Activated T-helper 2 cell treated with anti-CD3 and anti-CD28 coated beads, Interferon-gamma antibody, Interleukin-2, Interleukin-4, amounts not matched to agents 10 μg/mL and 5 μg/mL and 100 μg/mL, durations not matched to agents 14 hours and 24 hours and 36 hours (primary cell): ENCODE results near the gene RASA1. TPM values are rescaled to one million over a fixed set of nuclear protein-coding genes. Genes with fewer than 3 reads are reported as not detected.
"Not testable (repeated sequence)": the region's sequence is repeated elsewhere in the genome, so short reads cannot be mapped to it uniquely, and the experiment has no call there.

Experiments used
- DNase-seq: peaks from one replicate; pipeline ENCODE4 v3.0.0; 2021; ENCODE audit warnings: low spot score
- H3K27ac Mint-ChIP-seq: one replicate; pipeline ENCODE4 v1.8.0; 2021; ENCODE audit warnings: mixed read lengths
- H3K27me3 Mint-ChIP-seq: one replicate; pipeline ENCODE4 v1.8.0; 2021; ENCODE audit warnings: low read depth, mixed read lengths
- H3K36me3 Mint-ChIP-seq: one replicate; pipeline ENCODE4 v1.8.0; 2021; ENCODE audit warnings: low read depth, mixed read lengths
- H3K4me1 Mint-ChIP-seq: one replicate; pipeline ENCODE4 v1.8.0; 2021; ENCODE audit warnings: low read depth, mixed read lengths
- H3K4me3 Mint-ChIP-seq: one replicate; pipeline ENCODE4 v1.8.0; 2021; ENCODE audit warnings: low read depth, mild to moderate bottlenecking, moderate library complexity, mixed read lengths
- H3K9me3 Mint-ChIP-seq: one replicate; pipeline ENCODE4 v1.8.0; 2021; ENCODE audit warnings: mixed read lengths
- intact Hi-C: fragments of 100-400 bp; cut with micrococcal nuclease; formaldehyde crosslinking; loops from one replicate; pipeline ENCODE4 v1.15.1; 2023
- total RNA-seq: library from RNA; stranded (reverse); gene quantifications from 2 replicates; pipeline ENCODE4 v1.2.3, GENCODE V29; 2022

The RASA1 gene
- total RNA-seq, 1 donor from 2014 or later, result 21.1 TPM

GRCh38 chr5:87300744-87301143 lies 33.1 kb downstream of the RASA1 start:
- Mint-ChIP-seq H3K4me1 (peaks cover 57% of the 10 kb centered on the region), H3K4me3 (no peak overlapping the region), H3K27me3 (no peaks in the 10 kb centered on the region), H3K27ac (no peak overlapping the region), H3K36me3 (peaks cover 69% of the 10 kb centered on the region), H3K9me3 (peaks cover 22% of the 10 kb centered on the region)
- DNase-seq, result no peak
- intact Hi-C loops, result loop anchor here (1.0 to 2.0 kb wide), 3 partner anchors 18 to 40 kb away; no protein-coding TSS in a partner anchor

- Mint-ChIP-seq H3K36me3 (peaks cover 70% of the 10 kb centered on the region), H3K4me3 (no peak overlapping the region), H3K4me1 (peaks cover 47% of the 10 kb centered on the region), H3K9me3 (peaks cover 22% of the 10 kb centered on the region), H3K27me3 (no peaks in the 10 kb centered on the region), H3K27ac (no peak overlapping the region)
- intact Hi-C loops, result no loop called here
- DNase-seq, result no peak
Observed at GRCh38 chr5:87302061-87302460, 34.4 kb downstream of the RASA1 start.

- Mint-ChIP-seq H3K9me3 (peaks cover 21% of the 10 kb centered on the region), H3K4me3 (no peak overlapping the region), H3K27me3 (no peaks in the 10 kb centered on the region), H3K36me3 (peaks cover 72% of the 10 kb centered on the region), H3K27ac (peak overlapping the region; percentile 51), H3K4me1 (peaks cover 39% of the 10 kb centered on the region)
- intact Hi-C loops, result no loop called here
- DNase-seq, result no peak
Observed at GRCh38 chr5:87303324-87303723, 35.6 kb downstream of the RASA1 start.

- H3K27me3 Mint-ChIP-seq, H3K4me3 Mint-ChIP-seq, H3K27ac Mint-ChIP-seq, intact Hi-C loops, DNase-seq: not testable (repeated sequence)
- peaks cover 68% of the 10 kb centered on the region for H3K36me3 Mint-ChIP-seq
- peaks cover 28% of the 10 kb centered on the region for H3K4me1 Mint-ChIP-seq
- H3K9me3 Mint-ChIP-seq, result peaks cover 21% of the 10 kb centered on the region
Observed at GRCh38 chr5:87306090-87306489, 38.4 kb downstream of the RASA1 start.

- Mint-ChIP-seq H3K27me3 (no peaks in the 10 kb centered on the region), H3K36me3 (peaks cover 59% of the 10 kb centered on the region), H3K9me3 (peaks cover 21% of the 10 kb centered on the region), H3K4me3 (no peak overlapping the region), H3K27ac (no peak overlapping the region), H3K4me1 (peaks cover 19% of the 10 kb centered on the region)
- intact Hi-C loops, result no loop called here
- DNase-seq, result no peak
Observed at GRCh38 chr5:87307796-87308423, 40.2 kb downstream of the RASA1 start.

GRCh38 chr5:87311405-87312279 lies 44.0 kb downstream of the RASA1 start:
- H3K27ac Mint-ChIP-seq, result no peak overlapping the region
- no peak overlapping the region for H3K4me3 Mint-ChIP-seq
- H3K9me3 Mint-ChIP-seq, result peaks cover 1% of the 10 kb centered on the region
- peaks cover 29% of the 10 kb centered on the region for H3K4me1 Mint-ChIP-seq
- peaks cover 41% of the 10 kb centered on the region for H3K36me3 Mint-ChIP-seq
- intact Hi-C loops, result no loop called here
- no peaks in the 10 kb centered on the region for H3K27me3 Mint-ChIP-seq
- no peak for DNase-seq

- intact Hi-C loops, result no loop called here
- Mint-ChIP-seq H3K9me3 (peaks cover 10% of the 10 kb centered on the region), H3K4me1 (peaks cover 25% of the 10 kb centered on the region)
Observed at GRCh38 chr5:87313216-87313615, 45.5 kb downstream of the RASA1 start.

GRCh38 chr5:87319469-87319868 lies 51.8 kb downstream of the RASA1 start:
- no peak for DNase-seq
- H3K9me3 Mint-ChIP-seq, result peaks cover 27% of the 10 kb centered on the region
- intact Hi-C loops, result no loop called here
- H3K27ac Mint-ChIP-seq, result no peak overlapping the region
- peaks cover 22% of the 10 kb centered on the region for H3K4me1 Mint-ChIP-seq
- H3K27me3 Mint-ChIP-seq, result no peaks in the 10 kb centered on the region
- H3K36me3 Mint-ChIP-seq, result peaks cover 47% of the 10 kb centered on the region
- no peak overlapping the region for H3K4me3 Mint-ChIP-seq

More at GRCh38 chr5:87313216-87313615, 45.5 kb downstream of the RASA1 start:
- H3K36me3 Mint-ChIP-seq, result peaks cover 39% of the 10 kb centered on the region
- no peak overlapping the region for H3K4me3 Mint-ChIP-seq
- H3K27me3 Mint-ChIP-seq, result no peaks in the 10 kb centered on the region
- no peak overlapping the region for H3K27ac Mint-ChIP-seq
- DNase-seq, result no peak

GRCh38 chr5:87321605-87322004 lies 53.9 kb downstream of the RASA1 start:
- H3K27me3 Mint-ChIP-seq, result no peaks in the 10 kb centered on the region
- no peak overlapping the region for H3K4me3 Mint-ChIP-seq
- peaks cover 27% of the 10 kb centered on the region for H3K4me1 Mint-ChIP-seq
- intact Hi-C loops, result no loop called here
- H3K36me3 Mint-ChIP-seq, result peaks cover 40% of the 10 kb centered on the region
- H3K9me3 Mint-ChIP-seq, result peaks cover 27% of the 10 kb centered on the region
- H3K27ac Mint-ChIP-seq, result no peak overlapping the region
- DNase-seq, result no peak

GRCh38 chr5:87322381-87322780 lies 54.7 kb downstream of the RASA1 start:
- Mint-ChIP-seq H3K9me3 (peaks cover 23% of the 10 kb centered on the region), H3K36me3 (peaks cover 38% of the 10 kb centered on the region), H3K4me1 (peaks cover 26% of the 10 kb centered on the region)

GRCh38 chr5:87327998-87328397 lies 60.3 kb downstream of the RASA1 start:
- Mint-ChIP-seq H3K27me3 (no peaks in the 10 kb centered on the region), H3K9me3 (no peaks in the 10 kb centered on the region), H3K27ac (no peak overlapping the region), H3K4me1 (peaks cover 33% of the 10 kb centered on the region), H3K36me3 (peaks cover 23% of the 10 kb centered on the region), H3K4me3 (no peak overlapping the region)
- no peak for DNase-seq
- intact Hi-C loops, result no loop called here

More at GRCh38 chr5:87322381-87322780, 54.7 kb downstream of the RASA1 start:
- Mint-ChIP-seq H3K4me3 (no peak overlapping the region), H3K27ac (no peak overlapping the region), H3K27me3 (no peaks in the 10 kb centered on the region)
- DNase-seq, result no peak
- intact Hi-C loops, result no loop called here

GRCh38 chr5:87329114-87329513 lies 61.4 kb downstream of the RASA1 start:
- H3K9me3 Mint-ChIP-seq, result no peaks in the 10 kb centered on the region
- DNase-seq, result no peak
- H3K4me1 Mint-ChIP-seq, result peaks cover 26% of the 10 kb centered on the region
- H3K36me3 Mint-ChIP-seq, result peaks cover 33% of the 10 kb centered on the region
- no peak overlapping the region for H3K4me3 Mint-ChIP-seq
- intact Hi-C loops, result no loop called here
- no peaks in the 10 kb centered on the region for H3K27me3 Mint-ChIP-seq
- no peak overlapping the region for H3K27ac Mint-ChIP-seq

GRCh38 chr5:87339986-87340385 lies 72.3 kb downstream of the RASA1 start:
- H3K4me1 Mint-ChIP-seq, result peaks cover 25% of the 10 kb centered on the region
- intact Hi-C loops, result loop anchor here (1.0 to 2.0 kb wide), 5 partner anchors 39 to 259 kb away; partner anchors contain the start of gene RASA1
- peaks cover 74% of the 10 kb centered on the region for H3K36me3 Mint-ChIP-seq
- no peak for DNase-seq
- H3K4me3 Mint-ChIP-seq, result peak overlapping the region; percentile 64
- no peaks in the 10 kb centered on the region for H3K27me3 Mint-ChIP-seq
- H3K9me3 Mint-ChIP-seq, result peaks cover 8% of the 10 kb centered on the region
- peak overlapping the region; percentile 82 for H3K27ac Mint-ChIP-seq
